SK-N-SH treated with all-trans-retinoic acid at 6 μM for 48 hours (cell line): ENCODE data around the gene THRAP3.

Experiments
- ARNTL ChIP-seq: fragments of 450-650 bp; formaldehyde crosslinking; IDR thresholded peaks from 2 replicates; pipeline ENCODE4 v1.5.0; 2020; ENCODE audit warnings: low read depth, mild to moderate bottlenecking, moderate library complexity, borderline replicate concordance
- CREB5 ChIP-seq: fragments of 250-450 bp; sonication (Bioruptor Pico); IDR thresholded peaks from 2 replicates; pipeline ENCODE4 v1.5.1; 2020; ENCODE audit warnings: low read depth, mild to moderate bottlenecking, moderate library complexity
- ESRRG ChIP-seq: fragments of 250-450 bp; sonication (Bioruptor Pico); IDR thresholded peaks from 2 replicates; pipeline ENCODE4 v1.6.1; 2021; ENCODE audit warnings: mild to moderate bottlenecking
- GLIS3 ChIP-seq: fragments of 250-450 bp; sonication (Bioruptor Pico); IDR thresholded peaks from 2 replicates; pipeline ENCODE4 v1.5.0; 2020; ENCODE audit warnings: mild to moderate bottlenecking, moderate library complexity
- ISL1 ChIP-seq: fragments of 250-450 bp; sonication (Bioruptor Pico); IDR thresholded peaks from 2 replicates; pipeline ENCODE4 v2.1.2; 2022; ENCODE audit warnings: mild to moderate bottlenecking, moderate library complexity
- PPARA ChIP-seq: fragments of 250-450 bp; sonication (Bioruptor Pico); IDR thresholded peaks from 2 replicates; pipeline ENCODE4 v1.5.0; 2020; ENCODE audit warnings: mild to moderate bottlenecking, borderline replicate concordance
- RARB ChIP-seq: fragments of 250-450 bp; sonication (Bioruptor Pico); IDR thresholded peaks from 2 replicates; pipeline ENCODE4 v1.8.0; 2021; ENCODE audit warnings: mild to moderate bottlenecking, moderate library complexity
- SNAI2 ChIP-seq: fragments of 250-450 bp; sonication (Bioruptor Pico); IDR thresholded peaks from 2 replicates; pipeline ENCODE4 v1.5.0; 2020; ENCODE audit warnings: mild to moderate bottlenecking, moderate library complexity
- TSHZ2 ChIP-seq: fragments of 250-450 bp; sonication (Bioruptor Pico); IDR thresholded peaks from 2 replicates; pipeline ENCODE4 v1.5.0; 2020; ENCODE audit warnings: mild to moderate bottlenecking, moderate library complexity
- ZFP3 ChIP-seq: fragments of 250-450 bp; sonication (Bioruptor Pico); IDR thresholded peaks from 2 replicates; pipeline ENCODE4 v1.5.0; 2020; ENCODE audit warnings: mild to moderate bottlenecking, moderate library complexity
- ZFP30 ChIP-seq: fragments of 450-650 bp; formaldehyde crosslinking; IDR thresholded peaks from 2 replicates; pipeline ENCODE4 v1.5.0; 2022; ENCODE audit warnings: mild to moderate bottlenecking, moderate library complexity
- TF ChIP-seq, protein P1 (sequence below): fragments of 250-450 bp; sonication (Bioruptor Pico); IDR thresholded peaks from 2 replicates; pipeline ENCODE4 v1.8.0; 2020; ENCODE audit warnings: mild to moderate bottlenecking, moderate library complexity, borderline replicate concordance
- TF ChIP-seq, protein P2 (sequence below): fragments of 250-450 bp; sonication (Bioruptor Pico); IDR thresholded peaks from 2 replicates; pipeline ENCODE4 v1.8.0; 2021; ENCODE audit warnings: low read depth, mild to moderate bottlenecking, moderate library complexity, borderline replicate concordance

DNA sequence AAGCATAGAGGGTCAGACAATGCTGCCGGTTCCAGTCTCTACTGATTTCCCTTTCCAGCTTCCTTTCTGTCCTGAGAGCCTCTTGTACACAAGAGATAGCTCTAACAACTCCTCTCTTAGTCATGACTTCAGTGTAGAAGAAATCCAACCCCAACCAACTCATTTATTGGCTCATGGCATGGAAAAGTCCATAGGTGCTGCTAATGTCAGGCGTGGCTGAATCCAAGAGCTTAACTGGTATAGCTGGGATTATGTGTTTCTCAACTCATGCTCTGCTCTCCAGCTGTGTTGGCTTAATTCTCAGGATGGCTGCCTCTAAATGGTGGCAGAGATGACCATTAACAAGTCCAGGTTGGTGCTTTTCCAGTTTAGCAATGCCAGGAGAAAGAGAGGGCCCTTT is 12.4 kb upstream of the THRAP3 start:
- TF ChIP-seq, protein P1, sequence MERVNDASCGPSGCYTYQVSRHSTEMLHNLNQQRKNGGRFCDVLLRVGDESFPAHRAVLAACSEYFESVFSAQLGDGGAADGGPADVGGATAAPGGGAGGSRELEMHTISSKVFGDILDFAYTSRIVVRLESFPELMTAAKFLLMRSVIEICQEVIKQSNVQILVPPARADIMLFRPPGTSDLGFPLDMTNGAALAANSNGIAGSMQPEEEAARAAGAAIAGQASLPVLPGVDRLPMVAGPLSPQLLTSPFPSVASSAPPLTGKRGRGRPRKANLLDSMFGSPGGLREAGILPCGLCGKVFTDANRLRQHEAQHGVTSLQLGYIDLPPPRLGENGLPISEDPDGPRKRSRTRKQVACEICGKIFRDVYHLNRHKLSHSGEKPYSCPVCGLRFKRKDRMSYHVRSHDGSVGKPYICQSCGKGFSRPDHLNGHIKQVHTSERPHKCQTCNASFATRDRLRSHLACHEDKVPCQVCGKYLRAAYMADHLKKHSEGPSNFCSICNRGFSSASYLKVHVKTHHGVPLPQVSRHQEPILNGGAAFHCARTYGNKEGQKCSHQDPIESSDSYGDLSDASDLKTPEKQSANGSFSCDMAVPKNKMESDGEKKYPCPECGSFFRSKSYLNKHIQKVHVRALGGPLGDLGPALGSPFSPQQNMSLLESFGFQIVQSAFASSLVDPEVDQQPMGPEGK (CRISPR knock-in tag) = no peak
- TF ChIP-seq ZFP3 (CRISPR knock-in tag) = no peak
- TF ChIP-seq ZFP30 (CRISPR knock-in tag) = no peak
- no peak for TF ChIP-seq SNAI2 (CRISPR knock-in tag)
- no peak for TF ChIP-seq PPARA (CRISPR knock-in tag)
- no peak for TF ChIP-seq TSHZ2
- no peak for TF ChIP-seq ESRRG (CRISPR knock-in tag)
- TF ChIP-seq ISL1 (CRISPR knock-in tag) = no peak
- TF ChIP-seq, protein P2, sequence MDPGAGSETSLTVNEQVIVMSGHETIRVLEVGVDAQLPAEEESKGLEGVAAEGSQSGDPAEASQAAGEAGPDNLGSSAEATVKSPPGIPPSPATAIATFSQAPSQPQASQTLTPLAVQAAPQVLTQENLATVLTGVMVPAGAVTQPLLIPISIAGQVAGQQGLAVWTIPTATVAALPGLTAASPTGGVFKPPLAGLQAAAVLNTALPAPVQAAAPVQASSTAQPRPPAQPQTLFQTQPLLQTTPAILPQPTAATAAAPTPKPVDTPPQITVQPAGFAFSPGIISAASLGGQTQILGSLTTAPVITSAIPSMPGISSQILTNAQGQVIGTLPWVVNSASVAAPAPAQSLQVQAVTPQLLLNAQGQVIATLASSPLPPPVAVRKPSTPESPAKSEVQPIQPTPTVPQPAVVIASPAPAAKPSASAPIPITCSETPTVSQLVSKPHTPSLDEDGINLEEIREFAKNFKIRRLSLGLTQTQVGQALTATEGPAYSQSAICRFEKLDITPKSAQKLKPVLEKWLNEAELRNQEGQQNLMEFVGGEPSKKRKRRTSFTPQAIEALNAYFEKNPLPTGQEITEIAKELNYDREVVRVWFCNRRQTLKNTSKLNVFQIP (CRISPR knock-in tag) = no peak
- TF ChIP-seq RARB (CRISPR knock-in tag) = no peak
- TF ChIP-seq CREB5 (CRISPR knock-in tag) = no peak
- TF ChIP-seq GLIS3 (CRISPR knock-in tag) = no peak
- no peak for TF ChIP-seq ARNTL
